Vagina (tissue), 2 donors: ENCODE results near the gene TNFRSF21. TPM values are rescaled to one million over a fixed set of nuclear protein-coding genes. Genes with fewer than 3 reads are reported as not detected.

Source experiments
- DNase-seq, 2 donors: peaks; one replicate each; pipeline ENCODE4 v3.0.0-alpha.2; 2017; ENCODE audit errors: extremely low spot score in 2 of 2
- H3K27ac ChIP-seq: fragments of 200-600 bp; sonication (generic); one replicate; pipeline ENCODE4 v1.5.1; 2019
- H3K27me3 ChIP-seq: fragments of 200-600 bp; sonication (generic); one replicate; pipeline ENCODE4 v1.5.1; 2019
- H3K36me3 ChIP-seq, 2 donors: fragments of 200-600 bp; sonication (generic); one replicate each; pipeline ENCODE4 v1.5.1; 2017 to 2019
- H3K4me1 ChIP-seq: fragments of 200-600 bp; sonication (generic); one replicate; pipeline ENCODE4 v1.5.1; 2019
- H3K4me3 ChIP-seq, 2 donors: fragments of 200-600 bp; sonication (generic); 1 replicate in 1 of 2; 2 replicates in 1 of 2; pipeline ENCODE4 v1.5.1; 2016 to 2019
- H3K9me3 ChIP-seq: fragments of 200-600 bp; sonication (generic); one replicate; pipeline ENCODE4 v1.5.1; 2019
- CTCF ChIP-seq, 3 experiments: fragments of 450-650 bp in 2 of 3; fragments of 200-600 bp in 1 of 3; sonication (generic) in 1 of 3; IDR thresholded peaks; one replicate each; pipeline ENCODE4 v1.5.1; 2017 to 2019; ENCODE audit warnings: antibody characterized with exemption in 3 of 3, mild to moderate bottlenecking in 2 of 3, moderate library complexity in 2 of 3
- POLR2A ChIP-seq, 2 donors: fragments of 450-650 bp; IDR thresholded peaks; one replicate each; pipeline ENCODE4 v1.6.1; 2017; ENCODE audit warnings: antibody characterized with exemption in 2 of 2, mild to moderate bottlenecking in 2 of 2, moderate library complexity in 2 of 2
- POLR2AphosphoS5 ChIP-seq, 2 donors: sonication (generic); formaldehyde crosslinking; IDR thresholded peaks; one replicate each; pipeline ENCODE4 v1.9.0; 2017; ENCODE audit warnings: antibody characterized with exemption in 2 of 2, mild to moderate bottlenecking in 2 of 2, low read depth in 1 of 2; ENCODE audit not compliant: insufficient read depth in 1 of 2
- intact Hi-C: fragments of 100-400 bp; cut with DNase I; formaldehyde crosslinking; loops from one replicate; pipeline ENCODE4 v1.15.1; 2023
- total RNA-seq: library from RNA; depleted of rRNA; stranded (reverse); fragments of >200 nt; gene quantifications from one replicate; pipeline ENCODE4 v1.2.3, GENCODE V29; 2016

The TNFRSF21 gene
- total RNA-seq, 1 donor from 2014 or later: 30.4 TPM

- H3K4me1 ChIP-seq: no peaks in the 10 kb centered on the region
- TF ChIP-seq POLR2A (IDR thresholded peaks at IDR 0.05): no peak
- TF ChIP-seq POLR2AphosphoS5 (IDR thresholded peaks at IDR 0.05; ENCODE audit: insufficient read depth in 1 of 2, low read depth in 1 of 2): no peak
- no peak for TF ChIP-seq CTCF (IDR thresholded peaks at IDR 0.05)
- H3K27ac ChIP-seq: no peak overlapping the region
- intact Hi-C loops: no loop called here
- no peaks in the 10 kb centered on the region for H3K27me3 ChIP-seq
- H3K4me3 ChIP-seq: no peak overlapping the region
- DNase-seq: no peak
- no peaks in the 10 kb centered on the region for H3K9me3 ChIP-seq
- H3K36me3 ChIP-seq: no peaks in the 10 kb centered on the region
Measured at GRCh38 chr6:47268572-47269187, 41.0 kb downstream of the TNFRSF21 start.

- no peak for TF ChIP-seq POLR2A (IDR thresholded peaks at IDR 0.05)
- H3K4me1 ChIP-seq: no peaks in the 10 kb centered on the region
- no peaks in the 10 kb centered on the region for H3K27me3 ChIP-seq
- no peak overlapping the region for H3K27ac ChIP-seq
- H3K36me3 ChIP-seq: no peaks in the 10 kb centered on the region
- no peaks in the 10 kb centered on the region for H3K9me3 ChIP-seq
- intact Hi-C loops: no loop called here
- H3K4me3 ChIP-seq: no peak overlapping the region
- no peak for DNase-seq
Measured at GRCh38 chr6:47267301-47267700, 42.4 kb downstream of the TNFRSF21 start.

DNA sequence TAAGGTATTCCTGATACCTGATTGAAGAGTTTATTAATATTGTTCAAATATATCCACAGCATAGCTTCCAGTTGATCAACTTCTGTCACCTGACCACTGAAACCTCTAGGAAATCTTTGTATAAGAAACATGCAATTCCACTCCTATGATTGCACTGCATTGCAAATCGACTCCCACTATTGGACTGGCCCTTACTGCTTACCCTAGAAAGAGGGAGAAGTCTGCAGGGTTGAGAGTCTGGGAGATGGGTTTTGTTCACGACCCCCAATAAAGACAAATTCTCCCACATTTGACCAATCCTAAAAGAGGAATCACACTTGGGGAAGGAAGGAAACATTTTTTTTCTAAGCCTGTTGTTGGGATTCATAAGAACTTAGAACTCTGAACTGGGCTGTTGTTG is 43.7 kb downstream of the TNFRSF21 start:
- Histone ChIP-seq H3K4me1 (no peaks in the 10 kb centered on the region), H3K36me3 (no peaks in the 10 kb centered on the region), H3K27ac (no peak overlapping the region), H3K4me3 (no peak overlapping the region), H3K9me3 (no peaks in the 10 kb centered on the region), H3K27me3 (no peaks in the 10 kb centered on the region)
- intact Hi-C loops: no loop called here
- no peak for DNase-seq
- TF ChIP-seq CTCF (IDR thresholded peaks at IDR 0.05) (no peak), POLR2A (IDR thresholded peaks at IDR 0.05) (no peak), POLR2AphosphoS5 (IDR thresholded peaks at IDR 0.05; ENCODE audit: insufficient read depth in 1 of 2, low read depth in 1 of 2) (no peak)

- H3K27ac ChIP-seq: no peak overlapping the region
Measured at GRCh38 chr6:47264775-47265184, 44.9 kb downstream of the TNFRSF21 start.

GRCh38 chr6:47263268-47263667 is 46.4 kb downstream of the TNFRSF21 start:
- Histone ChIP-seq H3K4me1 (no peaks in the 10 kb centered on the region), H3K36me3 (no peaks in the 10 kb centered on the region), H3K27ac (no peak overlapping the region), H3K27me3 (no peaks in the 10 kb centered on the region), H3K9me3 (no peaks in the 10 kb centered on the region), H3K4me3 (no peak overlapping the region)
- intact Hi-C loops: no loop called here
- no peak for DNase-seq
- TF ChIP-seq CTCF (IDR thresholded peaks at IDR 0.05) (no peak), POLR2A (IDR thresholded peaks at IDR 0.05) (no peak), POLR2AphosphoS5 (IDR thresholded peaks at IDR 0.05; ENCODE audit: insufficient read depth in 1 of 2, low read depth in 1 of 2) (no peak)

More at GRCh38 chr6:47264775-47265184, 44.9 kb downstream of the TNFRSF21 start:
- H3K4me3 ChIP-seq: no peak overlapping the region
- H3K27me3 ChIP-seq: no peaks in the 10 kb centered on the region
- H3K4me1 ChIP-seq: no peaks in the 10 kb centered on the region
- no peaks in the 10 kb centered on the region for H3K36me3 ChIP-seq
- intact Hi-C loops: no loop called here
- no peak for DNase-seq
- no peaks in the 10 kb centered on the region for H3K9me3 ChIP-seq
- TF ChIP-seq POLR2AphosphoS5 (IDR thresholded peaks at IDR 0.05; ENCODE audit: insufficient read depth in 1 of 2, low read depth in 1 of 2): no peak
- TF ChIP-seq CTCF (IDR thresholded peaks at IDR 0.05): no peak
- TF ChIP-seq POLR2A (IDR thresholded peaks at IDR 0.05): no peak
